Epithelial cell of proximal tubule (primary cell): ENCODE measurements around the gene ERC2. TPM values are rescaled to one million over a fixed set of nuclear protein-coding genes. Genes with fewer than 3 reads are reported as not detected.

Experiments used
- DNase-seq: peaks from one replicate; pipeline ENCODE4 v3.0.0-alpha.2; 2011; ENCODE audit warnings: low read depth
- H3K4me3 ChIP-seq: 2 replicates; pipeline ENCODE4 v1.5.1; 2011; ENCODE audit warnings: low read depth, mild to moderate bottlenecking, low read length
- CTCF ChIP-seq: conservative IDR thresholded peaks from 2 replicates; pipeline ENCODE4 v1.5.1; 2012; ENCODE audit warnings: low read depth, mild to moderate bottlenecking, low read length
- total RNA-seq: library from RNA; depleted of rRNA; stranded (reverse); fragments of >200 nt; gene quantifications from 2 replicates; pipeline ENCODE4 v1.2.3, GENCODE V29; 2015

The ERC2 gene
- total RNA-seq, 1 donor from 2014 or later, result 2.7 TPM

- H3K4me3 ChIP-seq, result no peak overlapping the region
- no peak for TF ChIP-seq CTCF
- DNase-seq, result no peak
Observed at GRCh38 chr3:55719006-55719405, 749.3 kb downstream of the ERC2 start.

DNA sequence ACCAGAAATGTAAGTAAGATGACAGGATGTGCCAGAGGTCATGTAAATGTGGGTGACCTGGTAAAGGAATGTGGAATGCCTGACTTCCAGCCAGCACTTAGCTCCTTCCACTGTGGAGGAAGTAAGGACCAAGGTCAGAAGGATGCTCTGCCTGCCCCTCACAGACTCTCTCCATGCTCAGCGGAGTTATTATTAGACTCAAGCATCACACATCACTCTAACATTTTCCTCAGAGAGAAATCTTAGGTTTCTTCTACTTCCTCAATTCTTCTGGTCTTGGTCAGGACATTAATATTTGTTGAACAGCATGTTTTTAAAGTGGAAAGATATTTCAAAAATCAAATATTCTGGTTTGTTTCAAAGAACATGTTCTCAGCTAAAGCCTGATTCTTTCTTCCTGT is 749.7 kb downstream of the ERC2 start:
- TF ChIP-seq CTCF, result no peak
- H3K4me3 ChIP-seq, result no peak overlapping the region
- no peak for DNase-seq

DNA sequence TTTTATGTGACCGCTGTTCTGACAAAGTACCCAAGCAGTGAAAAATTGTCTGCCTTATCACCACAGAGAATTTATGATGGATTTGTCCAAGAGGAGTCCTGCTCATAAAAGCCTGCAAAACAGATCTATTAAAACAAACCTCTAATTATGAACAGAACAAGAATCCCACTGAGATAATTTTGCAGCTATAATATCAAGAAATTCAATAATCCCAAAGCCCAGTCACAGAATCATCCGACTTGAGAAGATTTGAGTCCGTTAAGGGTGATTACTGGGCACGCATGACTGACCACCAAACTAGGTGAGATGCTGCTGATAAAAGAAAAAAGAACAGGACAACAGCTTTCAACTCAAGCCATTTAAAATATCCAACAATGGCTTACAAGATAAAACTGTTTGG is 750.2 kb downstream of the ERC2 start:
- TF ChIP-seq CTCF, result no peak
- H3K4me3 ChIP-seq, result no peak overlapping the region
- no peak for DNase-seq

DNA sequence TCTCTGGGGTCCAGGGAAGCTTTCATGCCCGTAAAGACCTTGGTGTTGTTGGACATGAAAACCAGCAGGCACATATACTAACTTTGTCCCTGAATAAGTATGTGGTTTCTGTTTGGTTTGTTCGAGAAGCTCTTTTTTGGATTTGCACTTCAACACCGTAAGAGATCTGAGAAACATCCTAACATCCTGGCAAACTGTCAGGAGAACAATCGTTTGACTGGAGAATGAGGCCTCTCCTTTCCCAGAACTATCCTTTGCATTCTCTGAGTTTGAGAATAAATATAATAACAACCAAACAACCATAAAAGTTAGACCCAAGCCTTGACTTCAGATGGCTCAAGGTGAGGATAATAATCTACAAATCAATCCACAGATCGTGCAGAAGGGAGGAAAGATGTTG is 750.8 kb downstream of the ERC2 start:
- no peak for TF ChIP-seq CTCF
- no peak overlapping the region for H3K4me3 ChIP-seq
- DNase-seq, result no peak

GRCh38 chr3:55716611-55717225 is 751.5 kb downstream of the ERC2 start:
- no peak overlapping the region for H3K4me3 ChIP-seq
- DNase-seq, result no peak
- TF ChIP-seq CTCF, result no peak

DNA sequence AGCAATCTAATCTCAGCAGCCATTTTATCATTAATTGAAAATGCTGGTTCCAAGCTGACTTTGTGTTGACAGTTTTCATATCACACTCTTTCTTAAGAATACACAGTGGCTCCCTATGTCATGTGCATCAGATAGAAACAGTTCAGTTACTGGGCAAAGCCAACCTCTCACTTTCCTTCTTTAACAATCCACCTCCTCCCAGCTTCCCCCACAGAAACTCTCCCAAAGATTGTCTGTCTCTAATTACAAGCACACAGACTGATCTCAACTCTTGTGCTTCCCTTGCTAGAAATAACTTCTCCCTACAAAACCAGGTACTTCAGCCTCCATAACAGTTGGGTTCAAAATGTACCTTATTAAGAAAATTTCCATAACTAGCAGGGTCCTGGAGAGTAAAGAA is 752.2 kb downstream of the ERC2 start:
- DNase-seq, result no peak
- no peak overlapping the region for H3K4me3 ChIP-seq
- TF ChIP-seq CTCF, result no peak

GRCh38 chr3:55714057-55714456 is 754.2 kb downstream of the ERC2 start:
- TF ChIP-seq CTCF, result no peak
- no peak overlapping the region for H3K4me3 ChIP-seq
- no peak for DNase-seq
